HG02885 (cell line): ENCODE results near the gene C8A.

Source experiments
- ATAC-seq: cut with Tn5 transposase; IDR thresholded peaks from one replicate; pipeline ENCODE4 v1.9.1; 2021; ENCODE audit warnings: mild to moderate bottlenecking; ENCODE audit not compliant: unreplicated experiment, poor library complexity

The C8A gene

DNA sequence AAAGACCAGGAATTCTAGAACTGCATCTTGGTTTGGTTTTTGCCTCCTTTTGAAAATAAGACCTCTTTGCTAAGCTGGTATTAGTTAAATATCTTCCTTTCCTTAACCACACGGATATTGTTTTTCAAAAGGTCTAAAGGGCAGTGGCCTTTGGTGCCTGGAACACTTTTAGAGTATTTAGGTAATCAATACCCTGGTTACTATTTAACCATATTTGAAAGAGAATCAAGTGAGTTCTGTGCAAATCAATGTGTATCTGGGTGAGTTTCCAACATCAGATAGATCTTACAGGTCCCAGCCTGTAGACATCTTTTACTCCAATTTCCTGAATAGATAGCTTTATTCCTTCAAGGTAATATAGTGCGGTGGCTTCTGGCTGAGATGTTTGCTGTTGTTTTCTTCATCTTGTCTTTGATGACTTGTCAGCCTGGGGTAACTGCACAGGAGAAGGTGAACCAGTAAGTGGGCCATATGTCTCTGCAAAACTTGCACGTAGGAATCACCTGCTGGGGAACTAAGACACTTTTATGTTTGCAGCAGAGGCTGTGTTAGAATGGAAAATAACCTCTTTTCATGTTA is at the start of gene C8A:
Gene C8A, plus strand, starts transcription at position 277 of the 579 bp plus-strand sequence. Its CDS starts 105 bp downstream, at position 382.
- no peak for ATAC-seq

- ATAC-seq, result no peak
Measured at GRCh38 chr1:56806804-56807203, 47.8 kb upstream of the C8A start.

DNA sequence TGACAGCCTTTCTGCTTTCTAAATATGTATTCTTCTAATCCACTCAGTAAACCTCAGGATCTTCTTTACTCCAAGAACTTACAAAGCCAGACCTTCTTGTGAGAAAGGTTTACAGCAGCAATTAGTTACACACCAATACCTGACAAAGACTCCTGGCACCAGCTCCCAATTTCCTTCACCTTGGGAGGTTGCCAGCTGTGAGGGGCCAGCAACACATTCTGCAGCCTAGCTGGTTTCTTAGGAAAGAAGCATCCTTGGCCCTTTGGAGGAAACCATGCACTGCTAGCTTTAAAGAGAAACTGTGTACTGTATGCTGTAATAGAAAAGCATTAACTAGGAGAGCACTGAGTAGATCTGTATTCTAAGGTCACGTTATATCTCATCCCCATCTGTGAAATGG is 46.2 kb upstream of the C8A start:
- ATAC-seq, result no peak

- ATAC-seq, result no peak
Measured at GRCh38 chr1:56811331-56811730, 43.3 kb upstream of the C8A start.

DNA sequence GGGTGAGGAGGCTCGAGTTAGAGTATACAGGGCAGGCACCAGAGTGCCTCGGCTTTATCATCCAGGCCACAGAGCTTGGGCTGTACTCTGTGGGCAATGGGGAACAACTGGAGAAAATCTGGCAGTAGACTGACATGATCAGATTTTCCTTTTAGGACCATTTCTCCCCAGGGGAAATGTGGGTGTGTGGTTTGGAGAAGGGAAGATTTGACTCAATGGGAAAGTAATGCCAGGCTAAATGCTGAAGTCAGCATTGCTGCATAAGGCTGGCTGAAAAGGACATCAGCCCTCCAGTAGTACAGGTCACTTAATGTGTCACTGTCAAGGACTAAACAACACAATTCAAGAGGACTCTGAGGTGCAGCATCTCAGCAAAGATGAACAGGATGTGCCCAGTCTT is 40.4 kb upstream of the C8A start:
- no peak for ATAC-seq

DNA sequence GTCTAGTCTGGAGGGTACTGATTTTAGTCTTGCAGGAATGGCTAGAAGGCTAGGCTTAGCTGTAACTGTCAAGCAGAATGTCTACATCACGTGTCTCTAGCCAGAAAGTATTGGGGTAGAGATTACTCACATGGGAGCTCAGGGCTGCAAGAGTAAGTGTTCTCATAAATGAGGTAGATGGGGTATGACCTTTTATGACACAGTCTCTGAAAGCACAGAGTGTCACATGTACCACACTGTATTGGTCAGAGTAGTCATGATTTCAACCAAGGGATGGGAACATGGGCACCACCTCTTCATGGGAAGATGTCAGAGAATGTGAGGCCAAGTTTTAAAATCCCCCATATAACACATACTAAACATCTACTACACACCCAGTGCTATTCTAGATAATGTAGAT is 38.3 kb upstream of the C8A start:
- ATAC-seq, result no peak

DNA sequence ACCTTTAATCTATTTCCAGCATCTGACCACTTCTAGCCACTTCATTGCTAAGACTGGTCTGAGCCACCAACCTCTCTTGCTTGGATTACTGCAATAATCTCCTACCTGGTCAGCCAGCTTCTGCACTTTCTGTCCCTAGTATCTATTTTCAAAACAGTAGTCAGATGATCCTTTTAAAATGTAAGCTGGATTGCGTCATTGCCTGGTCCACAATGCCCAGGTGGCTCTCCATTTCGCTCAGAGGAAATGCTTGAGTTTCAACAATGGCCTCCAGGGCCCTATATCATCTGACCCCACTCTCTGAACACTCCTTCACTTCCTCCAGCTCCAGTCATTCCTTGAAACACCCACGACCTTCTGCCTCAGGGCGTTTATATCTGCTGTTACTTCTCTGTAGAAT is 37.7 kb upstream of the C8A start:
- peak; percentile 67 for ATAC-seq

GRCh38 chr1:56817716-56818463 is 36.7 kb upstream of the C8A start:
- no peak for ATAC-seq

GRCh38 chr1:56819387-56819899 is 35.2 kb upstream of the C8A start, which contains the start of gene FYB2:
TSS of gene FYB2 (minus strand) at chr1:56819404. CDS start at chr1:56819290, 114 bp downstream.
- ATAC-seq, result no peak

DNA sequence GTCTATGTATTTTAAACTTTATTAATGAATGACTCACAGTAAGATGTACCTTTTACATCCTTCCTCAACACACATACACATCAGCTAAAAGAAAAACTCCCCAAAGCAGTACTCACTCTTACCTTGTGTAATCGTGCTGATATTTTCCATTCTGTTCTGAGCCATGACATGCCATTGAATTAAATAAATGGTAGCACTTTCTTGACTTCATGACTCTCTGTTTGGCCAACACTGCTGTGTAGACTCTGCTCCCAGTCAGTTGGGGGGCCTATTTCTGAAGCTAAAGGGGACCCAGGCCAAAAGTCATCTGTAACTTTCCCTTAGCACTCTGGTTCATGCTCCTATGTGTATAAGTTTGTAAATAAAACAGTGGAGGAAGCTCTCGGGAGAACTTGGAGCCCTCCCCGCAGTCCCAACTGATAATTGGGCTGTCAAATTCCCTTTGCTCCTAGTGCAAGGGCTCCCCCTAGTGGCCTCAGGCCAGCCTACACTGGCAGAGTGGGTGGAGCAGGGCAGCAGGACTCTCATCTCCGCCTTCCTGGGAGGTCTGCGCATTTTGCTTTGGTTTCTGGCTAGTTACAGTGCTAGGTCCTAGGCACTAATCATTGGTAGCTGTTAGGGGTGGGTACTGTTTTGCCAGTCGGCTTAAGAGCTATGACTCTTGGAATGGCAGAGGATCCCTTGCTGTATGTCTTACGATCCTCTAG is 33.7 kb upstream of the C8A start:
- ATAC-seq, result peak; percentile 79

- no peak for ATAC-seq
Measured at GRCh38 chr1:56821462-56821797, 33.2 kb upstream of the C8A start.

- ATAC-seq, result no peak
Measured at GRCh38 chr1:56824271-56824670, 30.3 kb upstream of the C8A start.

GRCh38 chr1:56824938-56825337 is 29.7 kb upstream of the C8A start:
- ATAC-seq, result no peak

DNA sequence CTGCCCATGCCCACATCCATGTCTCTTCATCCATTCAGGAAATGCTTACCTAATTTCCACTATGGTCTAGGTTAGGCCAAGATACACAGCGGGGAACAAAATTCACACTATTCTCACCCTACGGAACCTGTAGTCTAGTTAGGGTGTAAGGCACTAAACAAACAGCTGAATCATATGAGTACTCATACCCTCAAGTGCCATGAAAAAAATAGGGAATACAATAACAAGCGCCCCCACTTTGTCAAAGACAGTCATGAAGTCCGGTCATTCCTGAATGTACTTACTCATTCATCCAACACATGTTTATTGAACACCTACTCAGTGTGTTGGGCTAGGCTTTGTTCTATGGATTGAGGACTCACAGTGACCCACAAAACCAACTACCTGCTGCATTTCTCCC is 29.2 kb upstream of the C8A start:
- ATAC-seq, result no peak

- no peak for ATAC-seq
Measured at GRCh38 chr1:56827711-56828110, 26.9 kb upstream of the C8A start.

DNA sequence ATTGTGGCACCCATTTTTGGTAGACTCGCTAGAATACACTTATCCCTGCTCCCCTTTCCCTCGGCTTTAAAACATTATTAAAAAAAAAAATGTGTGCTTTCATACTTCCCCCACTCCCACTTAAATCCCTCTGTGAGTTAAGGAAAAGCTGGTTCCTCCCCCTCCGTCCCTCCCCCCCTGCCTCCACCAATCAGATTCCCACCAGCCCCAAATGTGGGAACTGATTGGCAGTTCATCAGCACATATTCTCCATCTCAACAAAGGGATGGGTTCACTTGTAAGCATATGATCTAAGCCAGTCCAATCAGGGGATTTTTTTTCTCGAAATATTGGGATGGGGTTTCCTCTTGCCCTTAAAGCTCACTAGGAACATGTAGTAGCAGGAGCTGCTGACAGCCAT is 24.5 kb upstream of the C8A start:
- no peak for ATAC-seq

- ATAC-seq, result peak; percentile 81
Measured at GRCh38 chr1:56831871-56832693, 22.5 kb upstream of the C8A start.

GRCh38 chr1:56833088-56833487 is 21.5 kb upstream of the C8A start:
- no peak for ATAC-seq

DNA sequence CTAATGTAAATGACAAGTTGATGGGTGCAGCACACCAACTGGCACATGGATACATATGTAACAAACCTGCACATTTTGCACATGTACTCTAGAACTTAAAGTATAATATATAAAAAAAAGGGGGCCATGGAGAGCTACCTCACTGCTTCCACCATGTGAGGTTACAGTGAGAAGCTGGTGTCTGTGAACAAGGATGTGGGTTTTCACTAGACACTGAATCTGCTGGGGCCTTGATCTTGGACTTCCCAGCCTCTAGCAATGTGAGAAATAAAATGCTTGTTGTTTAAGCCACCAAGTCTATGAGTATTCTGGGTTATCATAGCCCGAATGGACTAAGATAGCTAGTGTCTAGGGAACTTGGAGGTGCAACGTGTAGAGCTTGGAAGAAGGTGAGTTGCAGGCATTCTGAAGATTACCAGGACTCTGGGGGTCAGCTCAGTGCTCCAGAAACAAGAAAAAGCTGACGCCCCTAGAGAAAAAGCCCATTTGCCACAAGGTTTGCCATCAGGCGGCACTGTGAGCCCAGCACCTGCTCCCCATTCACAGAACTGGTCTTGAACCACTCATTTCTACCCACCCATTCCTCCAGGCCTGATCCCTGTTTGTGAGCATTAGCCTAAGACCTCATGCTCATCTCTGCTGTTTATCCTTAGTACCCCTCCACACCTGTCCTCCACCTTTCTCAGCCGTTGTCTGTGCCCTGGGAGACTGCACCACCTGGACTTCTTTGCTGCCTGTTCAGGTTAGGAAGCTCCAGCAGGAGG is 20.3 kb upstream of the C8A start:
- ATAC-seq, result no peak

DNA sequence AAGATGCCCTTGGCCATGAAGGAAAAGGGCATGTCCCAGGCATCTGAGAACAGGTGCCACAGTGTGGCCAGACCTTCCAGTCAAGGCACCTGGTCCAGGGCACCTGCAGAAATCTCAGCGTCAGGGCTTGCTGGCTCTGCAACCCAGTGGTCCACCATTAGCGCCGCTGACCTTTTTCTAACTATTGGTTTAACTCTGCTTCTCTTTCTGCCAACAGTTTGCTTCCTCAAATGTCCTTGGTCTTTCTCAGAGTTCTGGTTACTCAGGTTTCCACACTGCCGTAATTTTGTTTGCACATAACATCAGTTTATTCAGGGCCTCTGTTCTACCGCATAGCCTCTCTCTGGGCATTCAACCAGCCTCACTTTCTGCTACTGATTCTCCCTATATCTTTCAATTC is 18.9 kb upstream of the C8A start:
- ATAC-seq, result no peak
